RKO (cell line): ENCODE results near the gene SPG7.

Source experiments
- DNase-seq: peaks from one replicate; pipeline ENCODE4 v3.0.0-alpha.2; 2016; ENCODE audit warnings: low spot score

The SPG7 gene

GRCh38 chr16:89517128-89517527 lies 8.9 kb downstream of the SPG7 start:
- DNase-seq: no peak

- no peak for DNase-seq
Observed at GRCh38 chr16:89519881-89520280, 11.7 kb downstream of the SPG7 start.

- no peak for DNase-seq
Observed at GRCh38 chr16:89522287-89522686, 14.1 kb downstream of the SPG7 start.

- DNase-seq: no peak
Observed at GRCh38 chr16:89523680-89524344, 15.6 kb downstream of the SPG7 start.

GRCh38 chr16:89525146-89525913 lies 17.1 kb downstream of the SPG7 start:
- DNase-seq: no peak

GRCh38 chr16:89529097-89529496 lies 20.9 kb downstream of the SPG7 start:
- DNase-seq: no peak

GRCh38 chr16:89530401-89531381 lies 22.5 kb downstream of the SPG7 start:
- DNase-seq: no peak

- DNase-seq: no peak
Observed at GRCh38 chr16:89531821-89532526, 23.8 kb downstream of the SPG7 start.

GRCh38 chr16:89534252-89534756 lies 26.1 kb downstream of the SPG7 start:
- DNase-seq: no peak

GRCh38 chr16:89536371-89536770 lies 28.2 kb downstream of the SPG7 start:
- DNase-seq: no peak

- DNase-seq: no peak
Observed at GRCh38 chr16:89536886-89537548, 28.8 kb downstream of the SPG7 start.

- no peak for DNase-seq
Observed at GRCh38 chr16:89537549-89537925, 29.3 kb downstream of the SPG7 start.

- DNase-seq: no peak
Observed at GRCh38 chr16:89538286-89538685, 30.1 kb downstream of the SPG7 start.

GRCh38 chr16:89540557-89540956 lies 32.4 kb downstream of the SPG7 start:
- DNase-seq: no peak

GRCh38 chr16:89541792-89542191 lies 33.6 kb downstream of the SPG7 start:
- DNase-seq: no peak

- DNase-seq: no peak
Observed at GRCh38 chr16:89544113-89544512, 35.9 kb downstream of the SPG7 start.

- no peak for DNase-seq
Observed at GRCh38 chr16:89544713-89545043, 36.5 kb downstream of the SPG7 start.

GRCh38 chr16:89545044-89545830 lies 37.0 kb downstream of the SPG7 start:
- no peak for DNase-seq

- DNase-seq: no peak
Observed at GRCh38 chr16:89545831-89546574, 37.8 kb downstream of the SPG7 start.

- DNase-seq: no peak
Observed at GRCh38 chr16:89546781-89547180, 38.6 kb downstream of the SPG7 start.
